ENCODE measurements around the gene SLC35F6. TPM values are rescaled to one million over a fixed set of nuclear protein-coding genes. Genes with fewer than 3 reads are reported as not detected.

SLC35F6 gene
- total and polyA plus RNA-seq, 2 experiments from 2014 or later = 37.1 to 46.9 TPM

GRCh38 chr2:26805241-26805676 is 41.2 kb downstream of the SLC35F6 start:
- DNase-seq = peak; percentile 94

DNA sequence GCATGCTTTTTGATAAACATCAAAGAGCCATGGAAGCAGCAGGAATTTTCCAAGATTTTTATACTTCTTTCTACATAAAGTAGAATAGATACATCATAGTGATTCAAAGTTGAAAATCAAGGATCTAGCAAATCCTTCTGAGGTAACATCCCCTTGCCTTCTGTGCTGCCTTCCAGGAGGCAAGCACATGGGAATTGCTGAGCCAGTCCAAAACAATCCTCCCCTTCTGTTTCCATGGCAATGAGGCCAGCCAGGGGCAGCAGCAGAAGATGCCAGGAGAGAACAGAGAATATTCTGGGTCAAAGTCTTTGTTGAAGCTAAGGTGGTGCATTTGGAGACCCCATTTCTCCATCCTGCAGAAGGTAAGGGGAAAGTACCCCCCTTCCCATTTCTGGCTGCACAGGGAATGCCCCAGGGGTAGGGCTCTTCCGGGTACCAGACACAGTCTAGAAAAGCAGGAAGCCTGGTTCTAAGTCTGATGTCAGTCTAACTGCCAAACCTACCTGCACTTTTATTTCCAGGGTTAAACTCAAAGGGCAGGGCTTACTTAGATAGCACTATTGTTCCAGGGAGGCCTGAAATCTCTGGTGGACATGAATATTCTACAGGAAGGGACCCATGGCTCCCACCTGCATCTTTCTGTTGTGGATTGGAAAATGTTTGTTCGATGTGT is 43.8 kb downstream of the SLC35F6 start:
- in situ Hi-C loops (cut with MboI) = no loop called here
- peak; percentile 58 for DNase-seq
- H3K4me3 ChIP-seq = no peak overlapping the region
- H2AFZ ChIP-seq = no peak overlapping the region
- no peaks in the 10 kb centered on the region for H3K79me2 ChIP-seq (ENCODE audit: insufficient read depth)
- no peak for TF ChIP-seq EZH2phosphoT487 (IDR thresholded peaks at IDR 0.05; ENCODE audit: insufficient read depth, low read depth)
- no peak for TF ChIP-seq EZH2 (IDR thresholded peaks at IDR 0.05; ENCODE audit: insufficient read depth, poor library complexity, severe bottlenecking)
- H3K9me2 ChIP-seq (ENCODE audit: insufficient read depth) = no peaks in the 10 kb centered on the region
- no peak overlapping the region for H3K27ac ChIP-seq
- H3K4me2 ChIP-seq (ENCODE audit: unreplicated experiment) = no peak overlapping the region
- peaks cover 13% of the 10 kb centered on the region for H3F3A ChIP-seq (ENCODE audit: insufficient read depth)
- H3K36me3 ChIP-seq (ENCODE audit: low read depth) = no peaks in the 10 kb centered on the region
- H3K9ac ChIP-seq = no peak overlapping the region
- H3K9me3 ChIP-seq (ENCODE audit: low read depth) = no peaks in the 10 kb centered on the region
- peaks cover 14% of the 10 kb centered on the region; the same call in 1 of the 2 replicates for H3K27me3 ChIP-seq (replicated peaks; ENCODE audit: insufficient read depth)
- H4K20me1 ChIP-seq (ENCODE audit: insufficient read depth) = no peaks in the 10 kb centered on the region
- H3K4me1 ChIP-seq (ENCODE audit: insufficient read depth) = peaks cover 9% of the 10 kb centered on the region
- 46 to 48% methylated on average over 2 of the region's 2 CpGs for WGBS, 2 experiments (ENCODE audit: low coverage in 1 of 2, low lambda C conversion rate in 2 of 2, missing lambda C conversion rate in 2 of 2)

More at GRCh38 chr2:26805241-26805676, 41.2 kb downstream of the SLC35F6 start:
- Histone ChIP-seq H4K20me1 (ENCODE audit: insufficient read depth) (no peaks in the 10 kb centered on the region), H3K9me3 (ENCODE audit: low read depth) (no peaks in the 10 kb centered on the region), H3K79me2 (ENCODE audit: insufficient read depth) (no peaks in the 10 kb centered on the region), H3K9ac (peak overlapping the region; percentile 22; the same call in 1 of the 2 replicates), H3K4me2 (ENCODE audit: unreplicated experiment) (no peak overlapping the region), H3K4me1 (ENCODE audit: insufficient read depth) (peaks cover 9% of the 10 kb centered on the region), H3K4me3 (no peak overlapping the region), H3K36me3 (ENCODE audit: low read depth) (no peaks in the 10 kb centered on the region), H3K27me3 (replicated peaks; ENCODE audit: insufficient read depth) (no peaks in the 10 kb centered on the region), H2AFZ (no peak overlapping the region), H3F3A (ENCODE audit: insufficient read depth) (peaks cover 13% of the 10 kb centered on the region), H3K9me2 (ENCODE audit: insufficient read depth) (no peaks in the 10 kb centered on the region), H3K27ac (peak overlapping the region; percentile 72)
- TF ChIP-seq EZH2 (IDR thresholded peaks at IDR 0.05; ENCODE audit: insufficient read depth, poor library complexity, severe bottlenecking) (no peak), EZH2phosphoT487 (IDR thresholded peaks at IDR 0.05; ENCODE audit: insufficient read depth, low read depth) (no peak)
- 5% methylated on average over 5 of the region's 5 CpGs for WGBS, 2 experiments (ENCODE audit: low coverage in 1 of 2, low lambda C conversion rate in 2 of 2, missing lambda C conversion rate in 2 of 2)
- in situ Hi-C loops (cut with MboI) = no loop called here

GRCh38 chr2:26809211-26809610 is 45.1 kb downstream of the SLC35F6 start:
- H3K79me2 ChIP-seq (ENCODE audit: insufficient read depth) = no peaks in the 10 kb centered on the region
- no peaks in the 10 kb centered on the region for H4K20me1 ChIP-seq (ENCODE audit: insufficient read depth)
- WGBS, 2 experiments (ENCODE audit: low coverage in 1 of 2, low lambda C conversion rate in 2 of 2, missing lambda C conversion rate in 2 of 2) = 72 to 78% methylated on average over 3 of the region's 3 CpGs
- no peak for DNase-seq
- in situ Hi-C loops (cut with MboI) = no loop called here
- no peak for TF ChIP-seq EZH2 (IDR thresholded peaks at IDR 0.05; ENCODE audit: insufficient read depth, poor library complexity, severe bottlenecking)
- TF ChIP-seq EZH2phosphoT487 (IDR thresholded peaks at IDR 0.05; ENCODE audit: insufficient read depth, low read depth) = no peak
- no peaks in the 10 kb centered on the region for H3K9me3 ChIP-seq (ENCODE audit: low read depth)
- H2AFZ ChIP-seq = no peak overlapping the region
- H3K9ac ChIP-seq = no peak overlapping the region
- no peak overlapping the region for H3K27ac ChIP-seq
- no peak overlapping the region for H3K4me2 ChIP-seq (ENCODE audit: unreplicated experiment)
- H3K27me3 ChIP-seq (replicated peaks; ENCODE audit: insufficient read depth) = peaks cover 14% of the 10 kb centered on the region; the same call in 1 of the 2 replicates
- no peaks in the 10 kb centered on the region for H3K9me2 ChIP-seq (ENCODE audit: insufficient read depth)
- H3K4me3 ChIP-seq = no peak overlapping the region
- peaks cover 9% of the 10 kb centered on the region for H3F3A ChIP-seq (ENCODE audit: insufficient read depth)
- H3K4me1 ChIP-seq (ENCODE audit: insufficient read depth) = peaks cover 9% of the 10 kb centered on the region
- H3K36me3 ChIP-seq (ENCODE audit: low read depth) = no peaks in the 10 kb centered on the region

DNA sequence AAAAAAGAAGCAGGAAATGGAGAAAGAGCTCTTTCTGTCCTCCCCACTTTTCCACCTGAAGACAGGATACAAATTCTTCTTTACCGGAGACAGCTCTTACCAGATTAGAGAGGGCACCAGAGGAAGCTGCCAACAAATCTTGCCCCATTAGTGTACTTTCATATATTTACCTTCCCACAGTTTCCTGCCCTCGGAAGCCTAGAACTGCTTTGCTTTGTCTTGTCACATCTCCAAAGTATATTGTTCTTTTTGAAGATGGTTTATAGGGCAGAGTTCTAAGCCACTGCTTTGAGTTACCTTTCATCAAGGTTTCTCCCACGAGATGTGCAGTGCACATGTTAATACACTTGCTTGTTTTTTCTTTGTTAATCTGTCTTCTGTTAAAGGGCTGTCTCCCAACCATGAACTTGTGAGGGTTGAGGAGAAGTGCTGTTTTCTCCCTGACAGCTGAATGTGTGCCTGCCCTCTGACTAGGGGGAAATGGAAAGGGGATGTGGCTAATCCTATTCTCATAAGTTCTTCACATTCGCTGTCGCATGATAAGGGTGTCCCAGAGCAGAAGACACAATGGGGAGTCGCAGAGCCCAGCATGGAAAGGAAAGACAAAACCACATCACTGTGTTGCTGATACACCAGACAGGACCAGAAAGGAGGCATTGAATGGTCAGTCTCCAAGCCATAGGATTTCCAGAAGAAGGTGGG is 45.9 kb downstream of the SLC35F6 start:
- no peaks in the 10 kb centered on the region for H3K79me2 ChIP-seq (ENCODE audit: insufficient read depth)
- peaks cover 14% of the 10 kb centered on the region; the same call in 1 of the 2 replicates for H3K27me3 ChIP-seq (replicated peaks; ENCODE audit: insufficient read depth)
- no peak overlapping the region for H2AFZ ChIP-seq
- no peak overlapping the region for H3K4me3 ChIP-seq
- H3K4me1 ChIP-seq (ENCODE audit: insufficient read depth) = peaks cover 8% of the 10 kb centered on the region
- H4K20me1 ChIP-seq (ENCODE audit: insufficient read depth) = no peaks in the 10 kb centered on the region
- in situ Hi-C loops (cut with MboI) = no loop called here
- DNase-seq = no peak
- H3K36me3 ChIP-seq (ENCODE audit: low read depth) = no peaks in the 10 kb centered on the region
- H3K27ac ChIP-seq = no peak overlapping the region
- no peaks in the 10 kb centered on the region for H3K9me2 ChIP-seq (ENCODE audit: insufficient read depth)
- 30 to 37% methylated on average over 6 of the region's 6 CpGs for WGBS, 2 experiments (ENCODE audit: low coverage in 1 of 2, low lambda C conversion rate in 2 of 2, missing lambda C conversion rate in 2 of 2)
- H3K4me2 ChIP-seq (ENCODE audit: unreplicated experiment) = no peak overlapping the region
- no peak overlapping the region for H3K9ac ChIP-seq
- no peaks in the 10 kb centered on the region for H3K9me3 ChIP-seq (ENCODE audit: low read depth)
- TF ChIP-seq EZH2 (IDR thresholded peaks at IDR 0.05; ENCODE audit: insufficient read depth, poor library complexity, severe bottlenecking) (no peak), EZH2phosphoT487 (IDR thresholded peaks at IDR 0.05; ENCODE audit: insufficient read depth, low read depth) (no peak)
- H3F3A ChIP-seq (ENCODE audit: insufficient read depth) = peaks cover 2% of the 10 kb centered on the region; the same call in 1 of the 2 replicates
